Right renal pelvis (tissue), 4 donors: ENCODE measurements around the gene ESPNL. TPM values are rescaled to one million over a fixed set of nuclear protein-coding genes. Genes with fewer than 3 reads are reported as not detected.
A peak's percentile ranks its signal among the peaks of the same experiment; 100 is the strongest.
"Not testable (repeated sequence)": the region's sequence is repeated elsewhere in the genome, so short reads cannot be mapped to it uniquely, and the experiment has no call there.

ENCODE experiments used
- DNase-seq, 4 donors: peaks; one replicate each; pipeline ENCODE4 v3.0.0-alpha.2; 2013; ENCODE audit warnings: low read depth in 4 of 4, low spot score in 3 of 4, missing footprints in 1 of 4
- polyA plus RNA-seq, 4 donors: library from polyadenylated mRNA; unstranded; fragments of 120-200 nt; gene quantifications; one replicate each; pipeline ENCODE4 v1.2.1, GENCODE V29; 2013; ENCODE audit not compliant: insufficient read length in 4 of 4

ESPNL gene
- polyA plus RNA-seq, result 1 to 10 TPM in 3 of 4 donors, under 1 TPM in 1; 0.53 to 2.3 (median 1.6) TPM

- DNase-seq, result no peak
These were observed at the start of gene ESPNL for GRCh38 chr2:238100049-238100820. Gene ESPNL, plus strand, starts transcription at chr2:238100340. Its CDS starts 80 bp downstream, at chr2:238100420.

DNA sequence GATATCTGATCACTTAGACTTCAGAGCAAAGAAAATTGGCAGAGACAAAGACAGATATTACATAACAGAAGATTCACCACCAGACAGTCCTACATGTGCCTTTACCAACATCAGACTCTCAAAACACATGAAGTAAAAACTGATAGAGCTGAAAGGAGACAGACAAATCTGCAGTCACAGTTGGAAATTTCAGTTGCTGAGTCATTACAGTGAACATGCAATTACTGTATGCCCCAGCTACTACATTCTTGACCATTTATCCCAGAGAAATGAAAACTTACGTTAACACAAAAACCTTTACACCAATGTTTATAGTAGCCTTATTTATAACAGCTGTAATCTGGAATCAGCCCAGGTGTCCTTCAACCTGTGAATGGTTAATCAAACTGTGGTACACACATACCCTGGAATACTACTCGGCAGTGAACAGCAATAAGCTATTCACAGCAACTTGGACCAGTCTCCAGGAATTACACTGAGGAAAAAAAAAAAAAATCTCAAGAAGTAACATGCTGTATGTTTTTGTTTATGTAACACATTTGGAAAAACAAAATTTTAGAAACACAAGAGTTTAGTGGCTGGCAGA is 46.9 kb upstream of the ESPNL start:
- no peak for DNase-seq

GRCh38 chr2:238055841-238056240 is 44.3 kb upstream of the ESPNL start:
- DNase-seq, result no peak

- DNase-seq, result not testable (repeated sequence)
These were observed 42.2 kb upstream of the ESPNL start for GRCh38 chr2:238057696-238058575.

DNA sequence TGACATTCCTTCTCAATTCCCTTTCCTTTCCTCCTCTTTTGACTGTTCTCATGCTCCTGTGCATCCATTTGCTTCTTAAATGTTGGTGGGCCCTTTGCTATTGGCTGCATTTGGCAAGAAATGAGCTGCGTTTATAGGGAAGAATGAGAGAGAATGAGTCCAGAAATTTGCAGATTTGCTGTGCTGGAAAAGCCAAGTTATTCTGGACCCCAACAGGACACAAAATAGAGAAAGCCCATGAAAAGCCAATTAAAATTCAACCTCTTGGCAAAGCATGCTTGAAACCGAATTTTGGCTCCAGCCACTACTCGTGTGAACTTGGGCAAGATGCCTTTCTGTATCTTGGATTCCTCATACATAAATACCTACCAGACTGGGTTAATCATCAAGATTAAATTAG is 40.6 kb upstream of the ESPNL start:
- no peak for DNase-seq

DNA sequence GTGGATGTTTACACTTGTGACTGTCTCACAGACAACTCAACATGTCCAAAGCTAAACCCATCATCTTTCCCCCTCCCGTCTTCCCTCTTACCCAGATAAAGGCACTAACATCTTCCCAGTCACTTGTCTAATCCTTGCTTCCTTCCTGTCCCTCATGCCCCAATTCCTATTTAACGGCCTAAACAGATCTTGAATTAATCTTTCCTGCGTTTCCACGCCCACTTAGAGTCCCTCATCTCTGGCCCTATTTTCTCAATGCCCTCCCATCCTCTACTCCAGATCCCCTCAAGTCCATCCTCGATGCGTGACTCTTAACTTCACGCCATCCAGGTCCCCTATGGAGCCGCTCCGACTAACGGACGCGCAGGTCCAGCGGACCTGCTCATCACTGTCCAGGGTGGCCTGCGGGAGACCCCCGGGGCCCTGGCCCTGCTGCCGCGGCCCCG is 40.0 kb upstream of the ESPNL start:
- peak in 1 of 4 donors; percentile 25 for DNase-seq

DNA sequence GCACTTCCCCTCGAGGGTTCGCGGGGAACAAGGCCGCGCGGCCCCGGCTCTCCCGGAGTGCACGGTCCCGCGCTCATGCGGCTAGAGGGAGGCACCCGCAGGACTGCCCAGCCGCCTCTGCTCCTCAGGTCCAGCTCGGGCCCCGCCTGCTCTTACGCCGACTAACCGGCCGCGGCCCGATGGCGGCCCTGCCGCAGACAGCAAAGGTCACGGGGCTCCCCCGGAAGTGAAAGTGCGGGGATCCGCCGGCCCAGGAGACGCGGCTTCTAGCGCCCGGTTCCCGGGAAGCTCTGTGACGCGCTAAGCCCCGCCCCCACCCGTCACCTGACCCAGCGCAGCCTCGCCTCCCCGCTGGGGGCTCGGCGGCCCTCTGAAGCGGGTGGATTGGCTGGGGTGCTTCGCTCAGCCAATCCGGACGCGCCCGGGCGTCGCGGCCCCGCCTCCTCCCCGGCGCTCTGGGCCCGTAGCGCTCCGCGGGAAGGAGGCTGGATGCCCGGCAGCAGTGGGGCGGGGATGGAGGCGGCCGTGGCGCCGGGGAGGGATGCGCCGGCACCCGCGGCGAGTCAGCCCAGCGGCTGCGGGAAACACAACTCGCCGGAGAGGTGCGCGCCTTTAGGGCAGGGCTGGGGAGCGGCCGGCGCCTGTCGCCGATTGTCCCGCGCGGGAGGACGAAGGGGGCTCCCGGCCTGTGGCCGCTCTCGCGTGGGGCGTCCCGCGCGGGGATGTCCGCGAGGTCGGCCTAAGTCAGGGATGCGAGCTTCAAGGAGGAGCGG is 39.4 kb upstream of the ESPNL start, which contains the start of gene SCLY:
Gene SCLY, plus strand, starts transcription at position 460 of the 773 bp plus-strand sequence. Its CDS starts 54 bp downstream, at position 514.
- DNase-seq, result peak; percentile 92 to 96 (median 94)

- DNase-seq, result peak in 2 of 4 donors; percentile 9 to 15
These were observed 38.6 kb upstream of the ESPNL start for GRCh38 chr2:238061315-238062202.

DNA sequence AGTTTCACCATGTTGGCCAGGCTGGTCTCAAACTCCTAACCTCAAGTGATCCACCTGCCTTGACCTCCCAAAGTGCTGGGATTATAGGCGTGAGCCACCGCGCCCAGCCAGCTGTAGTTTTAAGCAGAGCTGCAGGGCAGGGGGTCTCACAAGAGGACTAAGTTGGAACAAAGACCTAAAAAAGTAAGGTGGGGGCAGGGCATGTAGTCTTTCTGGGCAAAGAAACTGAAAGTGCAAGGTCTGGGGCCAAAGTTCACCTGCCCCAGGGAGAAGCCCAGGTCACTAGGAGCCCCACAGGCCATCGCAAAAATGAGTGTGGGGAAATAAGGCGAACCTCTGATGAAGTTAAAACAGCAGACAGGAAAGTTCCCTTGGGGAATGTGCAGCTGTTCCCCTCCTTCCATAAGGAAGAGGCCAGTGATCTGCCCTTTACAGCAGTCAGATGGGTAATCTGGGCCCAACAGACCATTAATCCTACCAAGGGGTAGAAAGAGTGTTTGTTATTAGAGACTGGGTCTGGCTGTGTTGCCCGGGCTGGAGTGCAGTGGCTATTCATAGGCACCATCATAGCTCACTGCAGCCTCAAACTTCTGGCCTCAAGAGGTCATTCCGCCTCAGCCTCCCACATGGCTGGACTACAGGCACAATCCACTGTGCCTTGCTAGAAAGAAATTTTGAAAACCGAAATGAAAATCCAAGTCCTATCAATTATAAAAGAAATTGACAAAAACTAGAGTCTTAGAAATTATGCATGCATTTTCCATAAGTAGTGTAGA is 36.5 kb upstream of the ESPNL start:
- DNase-seq, result no peak

DNA sequence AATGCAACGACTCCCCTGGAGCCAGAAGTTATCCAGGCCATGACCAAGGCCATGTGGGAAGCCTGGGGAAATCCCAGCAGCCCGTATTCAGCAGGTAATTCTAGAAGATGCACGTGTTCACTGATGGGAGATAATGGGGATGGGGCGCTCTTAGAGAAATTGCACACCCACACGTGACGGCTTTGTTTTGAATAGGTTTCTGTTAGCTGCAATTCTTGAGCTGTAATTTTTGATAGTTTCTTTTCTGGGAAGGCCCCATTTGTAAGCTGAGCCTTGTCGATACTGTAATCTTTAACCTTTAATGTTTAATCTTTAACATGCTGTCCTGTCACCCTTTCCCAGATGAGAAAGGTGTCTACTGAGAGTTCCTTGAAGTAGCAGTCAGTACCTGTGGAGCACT is 35.8 kb upstream of the ESPNL start:
- DNase-seq, result no peak

DNA sequence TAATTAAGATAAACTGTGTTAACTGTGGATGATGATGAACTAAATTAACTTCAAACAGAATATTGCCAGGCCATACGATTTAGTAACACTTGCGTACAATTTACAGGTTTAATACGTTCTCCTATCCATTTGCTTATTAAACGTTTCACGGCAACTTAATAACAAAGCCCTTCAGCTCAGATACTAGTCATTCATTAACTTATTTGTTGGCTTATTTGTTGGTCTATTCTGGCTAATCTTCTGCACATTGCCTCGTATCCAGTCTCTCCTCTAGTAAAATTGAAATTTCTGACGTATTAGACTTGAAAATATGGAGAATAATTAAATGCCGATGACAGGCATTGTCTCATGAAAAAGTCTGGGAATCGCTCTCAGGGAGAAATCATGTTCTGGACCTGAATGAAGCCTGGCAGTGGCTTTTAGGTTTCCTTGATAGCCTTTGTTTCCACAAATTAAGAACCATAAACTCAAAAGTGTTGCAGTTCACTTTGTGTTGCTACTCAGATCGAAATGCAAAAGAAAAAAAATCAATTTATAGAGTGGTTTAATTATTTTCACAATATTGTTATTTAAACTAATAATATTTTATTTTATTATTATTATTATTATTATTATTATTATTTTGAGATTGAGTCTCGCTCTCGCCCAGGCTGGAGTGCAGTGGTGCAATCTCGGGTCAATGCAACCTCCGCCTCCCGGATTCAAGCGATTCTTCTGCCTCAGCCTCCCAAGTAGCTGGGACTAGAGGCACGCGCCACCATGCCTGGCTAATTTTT is 34.9 kb upstream of the ESPNL start:
- DNase-seq, result no peak

- DNase-seq, result no peak
These were observed 33.9 kb upstream of the ESPNL start for GRCh38 chr2:238066218-238066617.

- DNase-seq, result not testable (repeated sequence)
These were observed 33.4 kb upstream of the ESPNL start for GRCh38 chr2:238066718-238067117.

- no peak for DNase-seq
These were observed 32.2 kb upstream of the ESPNL start for GRCh38 chr2:238067939-238068338.

GRCh38 chr2:238069021-238069709 is 31.0 kb upstream of the ESPNL start:
- no peak for DNase-seq

- no peak for DNase-seq
These were observed 30.3 kb upstream of the ESPNL start for GRCh38 chr2:238069877-238070276.

- no peak for DNase-seq
These were observed 24.7 kb upstream of the ESPNL start for GRCh38 chr2:238075397-238075796.
